ENCODE results near the gene SP2.

DNA sequence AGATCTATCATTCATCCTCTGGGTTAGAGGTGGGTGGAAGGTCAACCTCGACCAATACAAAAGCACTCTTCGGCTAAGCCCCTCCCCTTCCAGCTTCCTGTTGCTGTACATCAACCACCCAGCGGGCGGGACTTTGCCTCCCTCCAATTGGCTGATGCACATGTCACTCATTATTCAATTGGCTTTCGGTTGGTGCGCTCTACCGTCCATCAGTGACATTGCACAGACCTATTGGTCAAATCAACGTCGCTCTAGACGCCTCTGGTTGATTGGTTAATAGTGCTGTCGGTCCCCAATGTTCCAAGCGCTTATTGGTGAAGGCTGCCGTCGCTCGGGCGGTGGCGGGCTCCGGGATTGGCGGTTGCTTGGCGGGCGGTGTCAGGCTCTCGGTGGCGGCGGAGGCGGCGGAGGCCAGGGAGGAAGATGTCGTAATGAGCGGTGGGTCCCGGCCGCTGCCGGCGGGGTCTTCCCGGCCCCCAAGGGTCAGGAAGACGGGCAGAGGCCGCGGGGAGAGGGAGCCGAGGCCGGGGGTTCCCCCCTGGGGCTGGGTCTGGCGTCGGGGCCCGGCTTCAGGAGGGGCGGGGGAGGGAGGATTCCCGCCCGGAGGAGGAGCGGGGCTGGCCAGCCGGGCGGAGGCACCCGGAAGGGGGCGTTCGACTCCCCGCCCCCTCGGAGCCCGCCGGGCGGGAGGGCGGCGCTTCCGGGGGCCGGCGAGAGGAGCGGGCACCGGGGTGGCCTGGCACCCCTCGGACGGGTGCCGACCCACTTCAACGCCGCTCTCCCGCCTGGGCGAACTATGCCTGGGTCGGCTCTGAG lies at the start of gene SP2:
- TF ChIP-seq, protein P1, sequence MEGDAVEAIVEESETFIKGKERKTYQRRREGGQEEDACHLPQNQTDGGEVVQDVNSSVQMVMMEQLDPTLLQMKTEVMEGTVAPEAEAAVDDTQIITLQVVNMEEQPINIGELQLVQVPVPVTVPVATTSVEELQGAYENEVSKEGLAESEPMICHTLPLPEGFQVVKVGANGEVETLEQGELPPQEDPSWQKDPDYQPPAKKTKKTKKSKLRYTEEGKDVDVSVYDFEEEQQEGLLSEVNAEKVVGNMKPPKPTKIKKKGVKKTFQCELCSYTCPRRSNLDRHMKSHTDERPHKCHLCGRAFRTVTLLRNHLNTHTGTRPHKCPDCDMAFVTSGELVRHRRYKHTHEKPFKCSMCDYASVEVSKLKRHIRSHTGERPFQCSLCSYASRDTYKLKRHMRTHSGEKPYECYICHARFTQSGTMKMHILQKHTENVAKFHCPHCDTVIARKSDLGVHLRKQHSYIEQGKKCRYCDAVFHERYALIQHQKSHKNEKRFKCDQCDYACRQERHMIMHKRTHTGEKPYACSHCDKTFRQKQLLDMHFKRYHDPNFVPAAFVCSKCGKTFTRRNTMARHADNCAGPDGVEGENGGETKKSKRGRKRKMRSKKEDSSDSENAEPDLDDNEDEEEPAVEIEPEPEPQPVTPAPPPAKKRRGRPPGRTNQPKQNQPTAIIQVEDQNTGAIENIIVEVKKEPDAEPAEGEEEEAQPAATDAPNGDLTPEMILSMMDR (conservative IDR thresholded peaks at IDR 0.05; ENCODE audit: low read depth, low read length), result no peak
- no peak for TF ChIP-seq EZH2 (IDR thresholded peaks at IDR 0.05; ENCODE audit: low read length, unreplicated experiment)
- TF ChIP-seq EZH2phosphoT487 (IDR thresholded peaks at IDR 0.05; ENCODE audit: borderline replicate concordance, low read length), result no peak
